Trophoblast cell (in vitro differentiated cells and primary cell): ENCODE results near the gene GNG12.
A peak's percentile ranks its signal among the peaks of the same experiment; 100 is the strongest.

Source experiments
- DNase-seq, 2 donors: peaks; one replicate each; pipeline ENCODE4 v3.0.0-alpha.2; 2016
- H2AFZ ChIP-seq: 2 replicates; pipeline ENCODE4 v1.6.1; 2013; ENCODE audit warnings: low read length, moderate library complexity, mild to moderate bottlenecking; ENCODE audit not compliant: insufficient read depth, poor library complexity
- H2AK5ac ChIP-seq: 2 replicates; pipeline ENCODE4 v1.6.1; 2013; ENCODE audit warnings: mild to moderate bottlenecking, low read length
- H2BK120ac ChIP-seq: 2 replicates; pipeline ENCODE4 v1.6.1; 2013; ENCODE audit warnings: low read length, mild to moderate bottlenecking, moderate library complexity; ENCODE audit not compliant: insufficient read depth, poor library complexity
- H2BK12ac ChIP-seq: 2 replicates; pipeline ENCODE4 v1.6.1; 2013; ENCODE audit warnings: mild to moderate bottlenecking, low read length, moderate library complexity
- H2BK5ac ChIP-seq: 2 replicates; pipeline ENCODE4 v1.6.1; 2013; ENCODE audit warnings: low read length, low read depth, moderate library complexity, mild to moderate bottlenecking; ENCODE audit not compliant: poor library complexity
- H3K14ac ChIP-seq: 2 replicates; pipeline ENCODE4 v1.6.1; 2013; ENCODE audit warnings: mild to moderate bottlenecking, low read length
- H3K18ac ChIP-seq: 2 replicates; pipeline ENCODE4 v1.6.1; 2013; ENCODE audit warnings: mild to moderate bottlenecking, low read length
- H3K23ac ChIP-seq: 2 replicates; pipeline ENCODE4 v1.6.1; 2013; ENCODE audit warnings: low read length
- H3K27ac ChIP-seq: 2 replicates; pipeline ENCODE4 v1.5.1; 2013; ENCODE audit warnings: low read depth, mild to moderate bottlenecking, inconsistent platforms, low read length, moderate library complexity
- H3K27me3 ChIP-seq: 2 replicates; pipeline ENCODE4 v1.6.1; 2013; ENCODE audit warnings: inconsistent platforms, mild to moderate bottlenecking, low read length, moderate library complexity; ENCODE audit not compliant: insufficient read depth
- H3K36me3 ChIP-seq, 2 experiments: 1 replicate in 1 of 2; 2 replicates in 1 of 2; pipeline ENCODE4 v1.6.1; 2013; ENCODE audit warnings: low read length in 2 of 2, mild to moderate bottlenecking in 2 of 2, moderate library complexity in 1 of 2; ENCODE audit not compliant: insufficient read depth in 2 of 2, control insufficient read depth in 1 of 2
- H3K4ac ChIP-seq: 2 replicates; pipeline ENCODE4 v1.6.1; 2013; ENCODE audit warnings: low read depth, mild to moderate bottlenecking, low read length, moderate library complexity
- H3K4me1 ChIP-seq, 2 experiments: 1 replicate in 1 of 2; 2 replicates in 1 of 2; pipeline ENCODE4 v1.6.1; 2013; ENCODE audit warnings: low read length in 2 of 2, mild to moderate bottlenecking in 2 of 2, moderate library complexity in 1 of 2; ENCODE audit not compliant: insufficient read depth in 2 of 2, control insufficient read depth in 1 of 2
- H3K4me2 ChIP-seq: 2 replicates; pipeline ENCODE4 v1.6.1; 2013; ENCODE audit warnings: inconsistent platforms, mild to moderate bottlenecking, low read length, moderate library complexity
- H3K4me3 ChIP-seq: 2 replicates; pipeline ENCODE4 v1.5.1; 2013; ENCODE audit warnings: mild to moderate bottlenecking, low read depth, low read length, inconsistent platforms
- H3K79me1 ChIP-seq: one replicate; pipeline ENCODE4 v1.6.1; 2013; ENCODE audit warnings: low read length
- H3K79me2 ChIP-seq: 2 replicates; pipeline ENCODE4 v1.6.1; 2013; ENCODE audit warnings: low read length, mild to moderate bottlenecking; ENCODE audit not compliant: control insufficient read depth, insufficient read depth, poor library complexity
- H3K9ac ChIP-seq: 2 replicates; pipeline ENCODE4 v1.6.1; 2013; ENCODE audit warnings: mild to moderate bottlenecking, low read length
- H3K9me3 ChIP-seq: 2 replicates; pipeline ENCODE4 v1.6.1; 2013; ENCODE audit warnings: low read depth, mild to moderate bottlenecking, control low read depth, inconsistent platforms, low read length; ENCODE audit not compliant: insufficient read depth
- H4K12ac ChIP-seq: 2 replicates; pipeline ENCODE4 v1.6.1; 2013; ENCODE audit warnings: low read depth, mild to moderate bottlenecking, low read length, moderate library complexity
- H4K8ac ChIP-seq: 2 replicates; pipeline ENCODE4 v1.6.1; 2013; ENCODE audit warnings: low read depth, mild to moderate bottlenecking, low read length, moderate library complexity
- H4K91ac ChIP-seq: one replicate; pipeline ENCODE4 v1.6.1; 2013; ENCODE audit warnings: low read depth, mild to moderate bottlenecking, low read length, moderate library complexity
- WGBS: extraction: QIAGEN DNeasy Blood & Tissue Kit; methylation state at CpG from one replicate; pipeline ENCODE4 v1.1.7; 2013; ENCODE audit warnings: missing lambda C conversion rate; ENCODE audit not compliant: insufficient read length, insufficient coverage; ENCODE audit errors: extremely low coverage; 5-methylcytosine and 5-hydroxymethylcytosine counted together

The GNG12 gene

GRCh38 chr1:67831850-67832513, 1.3 kb downstream of the GNG12 start:
- peaks cover 2 to 3% of the 10 kb centered on the region in 2 experiments for H3K4me1 ChIP-seq
- H3K14ac ChIP-seq = peak overlapping the region; percentile 60
- peak overlapping the region; percentile 36 for H4K8ac ChIP-seq
- H4K91ac ChIP-seq = peak overlapping the region; percentile 70
- peak overlapping the region; percentile 43 for H3K18ac ChIP-seq
- peak overlapping the region; percentile 96 for H3K4me2 ChIP-seq
- no CpG with 5 or more reads among the region's 34 CpGs for WGBS
- no peak overlapping the region for H3K23ac ChIP-seq
- no peaks in the 10 kb centered on the region for H3K9me3 ChIP-seq
- H2AK5ac ChIP-seq = no peak overlapping the region
- H3K36me3 ChIP-seq = no peaks in the 10 kb centered on the region
- H3K27ac ChIP-seq = peak overlapping the region; percentile 43
- H2AFZ ChIP-seq = peak overlapping the region; percentile 43
- peak overlapping the region; percentile 38 for H2BK5ac ChIP-seq
- no peak overlapping the region for H2BK12ac ChIP-seq
- no peak overlapping the region for H3K4ac ChIP-seq
- peak overlapping the region; percentile 69 for H3K4me3 ChIP-seq
- peak overlapping the region; percentile 35 for H3K9ac ChIP-seq
- no peaks in the 10 kb centered on the region for H3K27me3 ChIP-seq
- H2BK120ac ChIP-seq = no peak overlapping the region
- peaks cover 6% of the 10 kb centered on the region for H3K79me2 ChIP-seq
- peak; percentile 74 to 83 for DNase-seq
- peaks cover 12% of the 10 kb centered on the region for H3K79me1 ChIP-seq
- H4K12ac ChIP-seq = no peak overlapping the region

- no peak overlapping the region for H3K9ac ChIP-seq
- no peak overlapping the region for H3K4ac ChIP-seq
- H2BK120ac ChIP-seq = no peak overlapping the region
- H3K79me1 ChIP-seq = peaks cover 12% of the 10 kb centered on the region
- H3K36me3 ChIP-seq = no peaks in the 10 kb centered on the region
- no peak overlapping the region for H3K14ac ChIP-seq
- no peak overlapping the region for H4K8ac ChIP-seq
- H3K79me2 ChIP-seq = peaks cover 6% of the 10 kb centered on the region
- no peak overlapping the region for H3K23ac ChIP-seq
- no peak overlapping the region for H2BK5ac ChIP-seq
- WGBS = no CpG with 5 or more reads among the region's 7 CpGs
- H2BK12ac ChIP-seq = no peak overlapping the region
- no peak overlapping the region for H4K91ac ChIP-seq
- no peak for DNase-seq
- H4K12ac ChIP-seq = no peak overlapping the region
- no peaks in the 10 kb centered on the region for H3K9me3 ChIP-seq
- peaks cover 2 to 3% of the 10 kb centered on the region in 2 experiments for H3K4me1 ChIP-seq
- H3K4me3 ChIP-seq = no peak overlapping the region
- no peak overlapping the region for H2AFZ ChIP-seq
- no peaks in the 10 kb centered on the region for H3K27me3 ChIP-seq
- no peak overlapping the region for H2AK5ac ChIP-seq
- no peak overlapping the region for H3K18ac ChIP-seq
- peak overlapping the region; percentile 96 for H3K4me2 ChIP-seq
- no peak overlapping the region for H3K27ac ChIP-seq
Measured at GRCh38 chr1:67830928-67831830, 2.1 kb downstream of the GNG12 start.

GRCh38 chr1:67830226-67830625, 3.0 kb downstream of the GNG12 start:
- H3K18ac ChIP-seq = no peak overlapping the region
- H3K9me3 ChIP-seq = no peaks in the 10 kb centered on the region
- H3K4me2 ChIP-seq = no peak overlapping the region
- H3K79me2 ChIP-seq = peaks cover 6% of the 10 kb centered on the region
- no peak overlapping the region for H4K8ac ChIP-seq
- H3K4me3 ChIP-seq = no peak overlapping the region
- no peak overlapping the region for H2BK120ac ChIP-seq
- H3K23ac ChIP-seq = no peak overlapping the region
- H3K4me1 ChIP-seq = peaks cover 2 to 3% of the 10 kb centered on the region in 2 experiments
- no peaks in the 10 kb centered on the region for H3K36me3 ChIP-seq
- no peak overlapping the region for H3K27ac ChIP-seq
- no peak overlapping the region for H4K12ac ChIP-seq
- H2BK5ac ChIP-seq = no peak overlapping the region
- WGBS = no CpG with 5 or more reads among the region's 5 CpGs
- no peaks in the 10 kb centered on the region for H3K27me3 ChIP-seq
- H4K91ac ChIP-seq = no peak overlapping the region
- H3K4ac ChIP-seq = no peak overlapping the region
- no peak overlapping the region for H2AFZ ChIP-seq
- no peak overlapping the region for H3K14ac ChIP-seq
- peak in 1 of 2 donors; percentile 4 for DNase-seq
- H2AK5ac ChIP-seq = no peak overlapping the region
- no peak overlapping the region for H3K9ac ChIP-seq
- H3K79me1 ChIP-seq = peaks cover 12% of the 10 kb centered on the region
- no peak overlapping the region for H2BK12ac ChIP-seq

GRCh38 chr1:67827688-67828087, 5.6 kb downstream of the GNG12 start:
- WGBS = no CpG with 5 or more reads among the region's 4 CpGs
- Histone ChIP-seq H3K9me3 (no peaks in the 10 kb centered on the region), H3K79me1 (peaks cover 5% of the 10 kb centered on the region), H3K27me3 (no peaks in the 10 kb centered on the region), H2BK5ac (no peak overlapping the region), H3K4me1 (no peaks in the 10 kb centered on the region), H4K12ac (no peak overlapping the region), H3K36me3 (no peaks in the 10 kb centered on the region), H3K4ac (no peak overlapping the region), H3K79me2 (peaks cover 3% of the 10 kb centered on the region), H4K8ac (no peak overlapping the region), H3K18ac (no peak overlapping the region), H3K4me2 (no peak overlapping the region), H2BK12ac (no peak overlapping the region), H2AK5ac (no peak overlapping the region), H3K14ac (no peak overlapping the region), H3K23ac (no peak overlapping the region), H3K9ac (no peak overlapping the region), H2AFZ (no peak overlapping the region), H2BK120ac (no peak overlapping the region), H3K27ac (no peak overlapping the region), H3K4me3 (no peak overlapping the region), H4K91ac (no peak overlapping the region)
- no peak for DNase-seq
